Fibroblast of the aortic adventitia (primary cell): ENCODE data around the gene DLGAP1. TPM values are rescaled to one million over a fixed set of nuclear protein-coding genes. Genes with fewer than 3 reads are reported as not detected.
"Not testable (repeated sequence)": the region's sequence is repeated elsewhere in the genome, so short reads cannot be mapped to it uniquely, and the experiment has no call there.

Experiments used
- DNase-seq: peaks from one replicate; pipeline ENCODE4 v3.0.0-alpha.2; 2010; ENCODE audit warnings: low read depth
- H3K4me3 ChIP-seq: 2 replicates; pipeline ENCODE4 v1.5.1; 2011; ENCODE audit warnings: low read depth, mild to moderate bottlenecking, control low read depth, low read length, moderate library complexity
- total RNA-seq: library from RNA; depleted of rRNA; stranded (reverse); fragments of >200 nt; gene quantifications from 2 replicates; pipeline ENCODE4 v1.2.3, GENCODE V29; 2012; ENCODE audit warnings: low replicate concordance
- TF ChIP-seq, protein P1 (sequence below): IDR thresholded peaks from 2 replicates; pipeline ENCODE4 v1.5.1; 2011; ENCODE audit warnings: mild to moderate bottlenecking, low read length, control low read depth, inconsistent platforms; ENCODE audit not compliant: insufficient read depth

Gene DLGAP1
- total RNA-seq, 1 donor = 1.4 TPM

DNA sequence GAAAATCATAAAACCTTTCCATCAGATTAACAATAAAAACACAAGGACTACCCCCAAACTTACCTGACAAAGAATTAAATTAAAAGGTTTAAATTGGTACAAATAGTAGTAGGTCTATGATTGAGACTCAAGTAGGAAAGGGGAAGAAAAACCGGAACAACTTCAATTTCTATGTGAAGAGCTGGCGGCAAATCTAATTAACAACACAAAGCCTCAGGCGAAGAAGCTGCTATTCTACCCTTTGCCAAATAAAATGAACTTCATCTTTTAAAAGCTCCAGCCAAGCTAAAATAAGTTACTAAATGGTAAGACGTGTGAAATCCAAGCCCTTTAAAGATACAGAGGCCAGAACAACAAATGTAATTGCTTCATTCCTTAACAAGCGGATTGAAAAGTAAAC lies 146.5 kb downstream of the DLGAP1 start:
- TF ChIP-seq, protein P1, sequence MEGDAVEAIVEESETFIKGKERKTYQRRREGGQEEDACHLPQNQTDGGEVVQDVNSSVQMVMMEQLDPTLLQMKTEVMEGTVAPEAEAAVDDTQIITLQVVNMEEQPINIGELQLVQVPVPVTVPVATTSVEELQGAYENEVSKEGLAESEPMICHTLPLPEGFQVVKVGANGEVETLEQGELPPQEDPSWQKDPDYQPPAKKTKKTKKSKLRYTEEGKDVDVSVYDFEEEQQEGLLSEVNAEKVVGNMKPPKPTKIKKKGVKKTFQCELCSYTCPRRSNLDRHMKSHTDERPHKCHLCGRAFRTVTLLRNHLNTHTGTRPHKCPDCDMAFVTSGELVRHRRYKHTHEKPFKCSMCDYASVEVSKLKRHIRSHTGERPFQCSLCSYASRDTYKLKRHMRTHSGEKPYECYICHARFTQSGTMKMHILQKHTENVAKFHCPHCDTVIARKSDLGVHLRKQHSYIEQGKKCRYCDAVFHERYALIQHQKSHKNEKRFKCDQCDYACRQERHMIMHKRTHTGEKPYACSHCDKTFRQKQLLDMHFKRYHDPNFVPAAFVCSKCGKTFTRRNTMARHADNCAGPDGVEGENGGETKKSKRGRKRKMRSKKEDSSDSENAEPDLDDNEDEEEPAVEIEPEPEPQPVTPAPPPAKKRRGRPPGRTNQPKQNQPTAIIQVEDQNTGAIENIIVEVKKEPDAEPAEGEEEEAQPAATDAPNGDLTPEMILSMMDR = no peak
- DNase-seq = no peak
- no peak overlapping the region for H3K4me3 ChIP-seq

DNA sequence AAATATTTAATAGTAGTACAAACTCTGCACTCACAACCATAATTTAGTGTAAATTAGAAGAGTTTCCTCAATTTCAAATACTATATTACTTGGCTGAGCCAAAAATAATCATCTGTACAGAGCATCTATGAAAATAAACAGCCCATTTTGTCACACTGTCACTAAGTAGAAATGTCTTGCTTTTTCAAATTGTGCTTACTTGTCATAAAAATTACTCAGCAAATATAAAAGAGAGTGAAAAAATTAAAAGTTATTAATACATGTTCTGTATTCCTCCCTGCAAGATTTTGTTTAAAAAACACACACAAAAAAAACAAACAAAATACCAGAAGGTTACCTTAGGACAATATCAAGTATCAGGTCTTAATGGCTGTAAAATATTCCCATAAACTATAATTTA lies 155.7 kb downstream of the DLGAP1 start:
- no peak overlapping the region for H3K4me3 ChIP-seq
- no peak for DNase-seq
- TF ChIP-seq, protein P1 = no peak

- TF ChIP-seq, protein P1 = no peak
- H3K4me3 ChIP-seq = no peak overlapping the region
- DNase-seq = no peak
Observed at GRCh38 chr18:4293337-4293736, 161.8 kb downstream of the DLGAP1 start.

- TF ChIP-seq, protein P1 = no peak
- no peak for DNase-seq
Observed at GRCh38 chr18:4292696-4293095, 162.4 kb downstream of the DLGAP1 start.

DNA sequence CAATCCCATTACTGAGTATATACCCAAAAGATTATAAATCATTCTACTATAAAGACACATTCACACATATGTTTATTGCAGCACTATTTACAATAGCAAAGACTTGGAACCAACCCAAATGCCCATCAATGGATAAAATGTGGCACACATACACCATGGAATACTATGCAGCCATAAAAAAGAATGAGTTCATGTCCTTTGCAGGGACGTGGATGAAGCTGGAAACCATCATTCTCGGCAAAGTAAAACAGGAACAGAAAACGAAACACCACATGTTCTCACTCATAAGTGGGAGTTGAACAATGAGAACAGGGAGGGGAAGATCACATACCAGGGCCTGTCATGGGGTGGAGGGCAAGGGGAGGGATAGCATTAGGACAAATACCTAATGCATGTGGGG lies 167.8 kb downstream of the DLGAP1 start:
- not testable (repeated sequence) for DNase-seq, H3K4me3 ChIP-seq

More at GRCh38 chr18:4292696-4293095, 162.4 kb downstream of the DLGAP1 start:
- H3K4me3 ChIP-seq = no peak overlapping the region

DNA sequence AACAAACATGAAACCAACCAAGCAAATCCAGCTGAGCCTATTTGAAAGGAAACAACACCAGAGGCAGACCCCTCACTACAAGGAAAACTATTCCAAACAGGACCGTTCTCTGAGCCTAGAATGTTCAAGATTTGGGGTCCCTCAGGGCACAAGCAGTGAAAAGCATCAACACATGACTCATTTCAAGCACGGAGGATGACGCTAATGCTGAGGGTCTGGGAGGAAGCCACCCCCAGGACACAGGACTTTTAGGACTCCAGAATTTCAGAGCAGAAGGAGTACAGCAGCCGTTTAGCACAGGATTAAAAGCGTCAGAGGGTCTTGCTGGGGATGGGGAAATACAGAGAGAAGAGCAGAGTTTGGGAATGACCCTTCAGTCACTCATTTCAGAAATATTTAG lies 168.9 kb downstream of the DLGAP1 start:
- no peak for DNase-seq
- H3K4me3 ChIP-seq = no peak overlapping the region
- TF ChIP-seq, protein P1 = no peak

GRCh38 chr18:4285525-4285924 lies 169.6 kb downstream of the DLGAP1 start:
- H3K4me3 ChIP-seq = no peak overlapping the region
- DNase-seq = no peak
- TF ChIP-seq, protein P1 = no peak

GRCh38 chr18:4284528-4284927 lies 170.6 kb downstream of the DLGAP1 start:
- no peak for DNase-seq
- no peak overlapping the region for H3K4me3 ChIP-seq
- TF ChIP-seq, protein P1 = no peak
